K562 (cell line): ENCODE data around the gene FASTKD3. TPM values are rescaled to one million over a fixed set of nuclear protein-coding genes. Genes with fewer than 3 reads are reported as not detected.

Source experiments
- ATAC-seq: fragments of 200-7000 bp; cut with Tn5 transposase; 3 replicates; pipeline ENCODE4 v1.9.1; 2020; ENCODE audit warnings: moderate library complexity
- BruUV-seq: library from RNA; stranded (reverse); fragments of 400-500 nt; replicated peaks from 2 replicates; lab custom pipeline; 2021; lab: Mats Ljungman, UMichigan
- CTCF ChIA-PET: fragments of 300-600 bp; formaldehyde crosslinking; extraction: SDS; loops from one replicate; lab custom pipeline; 2021; ENCODE audit warnings: low intra/inter-chr PET ratio; lab: Yijun Ruan, JAX
- POLR2A ChIA-PET: fragments of 300-600, 350-650 bp; sonication (Branson Sonifier 250); formaldehyde crosslinking; extraction: SDS; loops from one replicate; lab custom pipeline; 2021; ENCODE audit warnings: antibody characterized with exemption, inconsistent platforms; lab: Yijun Ruan, JAX
- DNase-seq, 4 experiments: peaks; one replicate each; pipeline versions ENCODE4 v3.0.0 to v3.0.0-alpha.2; 2011 to 2018; ENCODE audit warnings: low spot score in 3 of 4, mixed read lengths in 3 of 4; ENCODE audit errors: extremely low read depth in 1 of 4
- FAIRE-seq: peaks from 2 replicates; lab custom pipeline; 2011; peaks lifted over from hg19 to GRCh38; lab: Jason Lieb, UNC
- H2AFZ ChIP-seq: 2 replicates; pipeline ENCODE4 v1.6.0; 2011; ENCODE audit warnings: low read depth, low read length, control low read depth, inconsistent platforms
- H3K27ac ChIP-seq: fragments of 200-600 bp; 3 replicates; pipeline ENCODE4 v1.8.0; 2011; ENCODE audit warnings: low read depth, mild to moderate bottlenecking, control low read depth, inconsistent platforms, low read length, moderate library complexity, mixed read lengths; ENCODE audit errors: extremely low read depth
- H3K27me3 ChIP-seq, 2 experiments: fragments of 300-600 bp in 1 of 2; 2 replicates in 1 of 2; 3 replicates in 1 of 2; pipeline versions ENCODE4 v1.6.0 to v1.8.0; 2011; ENCODE audit warnings: inconsistent platforms in 2 of 2, low read length in 2 of 2, mild to moderate bottlenecking in 1 of 2, mixed read lengths in 1 of 2, moderate library complexity in 1 of 2; ENCODE audit not compliant: control insufficient read depth in 2 of 2, insufficient read depth in 2 of 2
- H3K36me3 ChIP-seq: fragments of 300-600 bp; 3 replicates; pipeline ENCODE4 v1.8.0; 2011; ENCODE audit warnings: mild to moderate bottlenecking, low read length, inconsistent platforms; ENCODE audit not compliant: control insufficient read depth, insufficient read depth
- H3K4me1 ChIP-seq, 2 experiments: fragments of 200-600 bp in 1 of 2; replicated peaks in 1 of 2; 2 replicates in 1 of 2; 3 replicates in 1 of 2; pipeline versions ENCODE4 v1.5.1 to v1.8.0; 2011; ENCODE audit warnings: inconsistent platforms in 2 of 2, low read length in 2 of 2, mild to moderate bottlenecking in 1 of 2, mixed read lengths in 1 of 2, moderate library complexity in 1 of 2; ENCODE audit not compliant: control insufficient read depth in 2 of 2, insufficient read depth in 2 of 2
- H3K4me2 ChIP-seq: 2 replicates; pipeline ENCODE4 v1.6.1; 2011; ENCODE audit warnings: low read length, control low read depth, inconsistent platforms, mixed read lengths; ENCODE audit not compliant: insufficient read depth
- H3K4me3 ChIP-seq: fragments of 200-600 bp; sonication (generic), shearing (Covaris generic); 2 replicates; pipeline ENCODE4 v1.5.1; 2016; ENCODE audit warnings: control low read depth, inconsistent platforms
- H3K79me2 ChIP-seq: fragments of 200-600 bp; 3 replicates; pipeline ENCODE4 v1.8.0; 2011; ENCODE audit warnings: low read length, inconsistent platforms; ENCODE audit not compliant: control insufficient read depth, insufficient read depth
- H3K9ac ChIP-seq, 2 experiments: 2 replicates each; pipeline versions ENCODE4 v1.6.0 to v1.6.1; 2011; ENCODE audit warnings: low read depth in 2 of 2, low read length in 2 of 2, control low read depth in 1 of 2, inconsistent platforms in 1 of 2, mild to moderate bottlenecking in 1 of 2, mixed read lengths in 1 of 2; ENCODE audit not compliant: insufficient read depth in 1 of 2
- H3K9me1 ChIP-seq: one replicate; pipeline ENCODE4 v1.6.0; 2011; ENCODE audit warnings: inconsistent platforms, mild to moderate bottlenecking, low read length, moderate library complexity; ENCODE audit not compliant: control insufficient read depth, insufficient read depth
- H3K9me3 ChIP-seq: replicated peaks from 2 replicates; pipeline ENCODE4 v1.5.1; 2011; ENCODE audit warnings: low read depth, low read length, inconsistent platforms; ENCODE audit not compliant: control insufficient read depth, insufficient read depth
- H4K20me1 ChIP-seq: replicated peaks from 2 replicates; pipeline ENCODE4 v1.6.1; 2011; ENCODE audit warnings: low read length, inconsistent platforms, mixed read lengths; ENCODE audit not compliant: control insufficient read depth, insufficient read depth
- COPS2 ChIP-seq: fragments of 450-650 bp; conservative IDR thresholded peaks from 2 replicates; pipeline ENCODE4 v1.6.1; 2016; ENCODE audit warnings: mild to moderate bottlenecking, moderate library complexity
- JUN ChIP-seq, 2 experiments: sonication (generic) in 1 of 2; formaldehyde crosslinking in 1 of 2; IDR thresholded peaks; 2 replicates each; pipeline versions ENCODE4 v1.6.1 to v1.8.0; 2012 to 2022; ENCODE audit warnings: borderline replicate concordance in 2 of 2, mild to moderate bottlenecking in 2 of 2, improper control_type of control experiment in 1 of 2, low read depth in 1 of 2, low read length in 1 of 2, missing genetic modification reagents in 1 of 2
- WGBS: fragments of 100-300 bp; shearing (Covaris generic); methylation state at CpG from one replicate; pipeline ENCODE4 v1.1.6; 2016; ENCODE audit warnings: low coverage, mixed read lengths; ENCODE audit not compliant: insufficient coverage; ENCODE audit errors: missing lambda C conversion rate; 5-methylcytosine and 5-hydroxymethylcytosine counted together
- in situ Hi-C: fragments of 300-500 bp; cut with MboI; formaldehyde crosslinking; loops from 4 replicates; pipeline ENCODE4 v1.15.0; 2018; ENCODE audit warnings: inconsistent platforms, mixed read lengths
- intact Hi-C: fragments of 100-400 bp; cut with micrococcal nuclease; formaldehyde crosslinking; loops from 2 replicates; pipeline ENCODE4 v1.14.2; 2022
- polyA plus RNA-seq, 8 experiments: library from polyadenylated mRNA; depleted of rRNA in 4 of 8; stranded (reverse) in 5 of 8; unstranded in 3 of 8; fragments of >200 nt; fragmentation: Nextera tagmentation in 2 of 8; fragmentation: Illumina TruSeq in 1 of 8; extraction: Ambion mirVana in 2 of 8; extraction: Trizol in 1 of 8; gene quantifications; 2 replicates each; pipeline versions ENCODE4 v1.2.1 to v1.2.3, GENCODE V29; 2011 to 2014; ENCODE audit warnings: inconsistent platforms in 1 of 8, missing spikeins in 1 of 8
- total RNA-seq, 7 experiments: library from RNA; depleted of rRNA in 6 of 7; stranded (reverse); fragments of >200 nt in 6 of 7; fragmentation: Illumina TruSeq in 2 of 7; extraction: Trizol in 2 of 7; gene quantifications; 2 replicates each; pipeline versions ENCODE4 v1.2.1 to v1.2.3, GENCODE V29; 2011 to 2021; ENCODE audit warnings: low replicate concordance in 1 of 7
- TF ChIP-seq, protein P1 (sequence below), 3 experiments: IDR thresholded peaks in 2 of 3; conservative IDR thresholded peaks in 1 of 3; 2 replicates each; pipeline ENCODE4 v1.5.1; 2011 to 2012; ENCODE audit warnings: low read length in 3 of 3, mild to moderate bottlenecking in 3 of 3, control low read depth in 2 of 3, improper control_type of control experiment in 1 of 3, inconsistent platforms in 1 of 3, low read depth in 1 of 3, mixed read lengths in 1 of 3, moderate library complexity in 1 of 3; ENCODE audit not compliant: insufficient read depth in 2 of 3

Gene FASTKD3
- total and polyA plus RNA-seq, 9 of the 15 experiments (the other 6 are each of a cell fraction or from before 2014, with no cell fraction given): 17.1 to 149 (median 47.5) TPM

GRCh38 chr5:7827610-7828009 is 41.2 kb downstream of the FASTKD3 start:
- DNase-seq (no peak), ATAC-seq (peak; percentile 48; the same call in 1 of the 3 replicates)
- Histone ChIP-seq H3K9me3 (no peaks in the 10 kb centered on the region), H3K27ac (no peak overlapping the region), H3K9ac (no peak overlapping the region), H2AFZ (no peak overlapping the region), H3K4me3 (no peak overlapping the region), H3K4me1 (no peaks in the 10 kb centered on the region), H3K36me3 (no peaks in the 10 kb centered on the region), H3K4me2 (no peak overlapping the region), H4K20me1 (no peaks in the 10 kb centered on the region)
- BruUV-seq: no TSS peak
- CTCF ChIA-PET: no interaction called here
- intact Hi-C loops: no loop called here
- WGBS: 2% methylated on average over 6 of the region's 6 CpGs
- POLR2A ChIA-PET: interaction anchor here (1.3 kb wide), 1 partner anchor 41 kb away, joined by 4 read pairs; the partner anchor contains the start of genes FASTKD3 and MTRR
- TF ChIP-seq JUN (IDR thresholded peaks at IDR 0.05; ENCODE audit: borderline replicate concordance, low read depth, low read length): no peak
- no peak for TF ChIP-seq JUN (CRISPR knock-in tag; IDR thresholded peaks at IDR 0.05; ENCODE audit: borderline replicate concordance)
- TF ChIP-seq, protein P1, sequence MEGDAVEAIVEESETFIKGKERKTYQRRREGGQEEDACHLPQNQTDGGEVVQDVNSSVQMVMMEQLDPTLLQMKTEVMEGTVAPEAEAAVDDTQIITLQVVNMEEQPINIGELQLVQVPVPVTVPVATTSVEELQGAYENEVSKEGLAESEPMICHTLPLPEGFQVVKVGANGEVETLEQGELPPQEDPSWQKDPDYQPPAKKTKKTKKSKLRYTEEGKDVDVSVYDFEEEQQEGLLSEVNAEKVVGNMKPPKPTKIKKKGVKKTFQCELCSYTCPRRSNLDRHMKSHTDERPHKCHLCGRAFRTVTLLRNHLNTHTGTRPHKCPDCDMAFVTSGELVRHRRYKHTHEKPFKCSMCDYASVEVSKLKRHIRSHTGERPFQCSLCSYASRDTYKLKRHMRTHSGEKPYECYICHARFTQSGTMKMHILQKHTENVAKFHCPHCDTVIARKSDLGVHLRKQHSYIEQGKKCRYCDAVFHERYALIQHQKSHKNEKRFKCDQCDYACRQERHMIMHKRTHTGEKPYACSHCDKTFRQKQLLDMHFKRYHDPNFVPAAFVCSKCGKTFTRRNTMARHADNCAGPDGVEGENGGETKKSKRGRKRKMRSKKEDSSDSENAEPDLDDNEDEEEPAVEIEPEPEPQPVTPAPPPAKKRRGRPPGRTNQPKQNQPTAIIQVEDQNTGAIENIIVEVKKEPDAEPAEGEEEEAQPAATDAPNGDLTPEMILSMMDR (IDR thresholded peaks at IDR 0.05 in 2 of 3, conservative IDR thresholded peaks at IDR 0.05 in 1 of 3; ENCODE audit: insufficient read depth in 2 of 3, low read depth in 1 of 3, low read length in 3 of 3): peak in 2 of 3 experiments; percentile 25 to 29; a peak in 2 of 6 replicates
- no peak for TF ChIP-seq COPS2
- TF ChIP-seq, all 486 proteins: peak for 1
- in situ Hi-C loops: no loop called here
- Histone ChIP-seq H3K27me3 (peaks cover 14 to 68% of the 10 kb centered on the region in 2 experiments), H3K9me1 (no peaks in the 10 kb centered on the region), H3K79me2 (no peaks in the 10 kb centered on the region)
- FAIRE-seq: no peak
